Measurements from ENCODE around the gene GREM1.

The GREM1 gene

DNA sequence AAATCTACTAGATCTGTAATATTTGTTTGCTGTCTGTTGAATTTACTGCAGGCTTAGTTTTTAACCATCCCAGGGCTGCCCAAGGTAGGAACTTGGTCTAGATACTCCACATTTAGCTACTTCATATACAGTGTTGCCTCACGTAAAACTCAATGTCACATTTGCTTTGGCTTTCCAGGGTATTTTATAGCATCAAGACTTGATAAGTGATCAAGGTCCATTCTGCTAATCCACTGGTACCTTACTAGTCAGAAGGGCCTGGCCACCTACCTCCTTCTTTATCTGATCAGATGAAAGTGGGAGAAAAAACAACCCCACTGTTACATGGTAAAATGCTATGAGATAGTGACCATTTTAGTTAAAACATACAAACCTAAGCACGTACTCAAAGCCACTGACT lies 25.5 kb upstream of the GREM1 start:
- DNase-seq (ENCODE audit: insufficient read length, low spot score) (no peak), FAIRE-seq (no peak)
- TF ChIP-seq POLR2AphosphoS5 (IDR thresholded peaks at IDR 0.05; ENCODE audit: low read depth, low read length) = no peak
- no peak for TF ChIP-seq POU2F2 (IDR thresholded peaks at IDR 0.05; ENCODE audit: low read depth, low read length)
- TF ChIP-seq PAX5 (IDR thresholded peaks at IDR 0.05; ENCODE audit: insufficient read depth, low read length, severe bottlenecking) = no peak

DNA sequence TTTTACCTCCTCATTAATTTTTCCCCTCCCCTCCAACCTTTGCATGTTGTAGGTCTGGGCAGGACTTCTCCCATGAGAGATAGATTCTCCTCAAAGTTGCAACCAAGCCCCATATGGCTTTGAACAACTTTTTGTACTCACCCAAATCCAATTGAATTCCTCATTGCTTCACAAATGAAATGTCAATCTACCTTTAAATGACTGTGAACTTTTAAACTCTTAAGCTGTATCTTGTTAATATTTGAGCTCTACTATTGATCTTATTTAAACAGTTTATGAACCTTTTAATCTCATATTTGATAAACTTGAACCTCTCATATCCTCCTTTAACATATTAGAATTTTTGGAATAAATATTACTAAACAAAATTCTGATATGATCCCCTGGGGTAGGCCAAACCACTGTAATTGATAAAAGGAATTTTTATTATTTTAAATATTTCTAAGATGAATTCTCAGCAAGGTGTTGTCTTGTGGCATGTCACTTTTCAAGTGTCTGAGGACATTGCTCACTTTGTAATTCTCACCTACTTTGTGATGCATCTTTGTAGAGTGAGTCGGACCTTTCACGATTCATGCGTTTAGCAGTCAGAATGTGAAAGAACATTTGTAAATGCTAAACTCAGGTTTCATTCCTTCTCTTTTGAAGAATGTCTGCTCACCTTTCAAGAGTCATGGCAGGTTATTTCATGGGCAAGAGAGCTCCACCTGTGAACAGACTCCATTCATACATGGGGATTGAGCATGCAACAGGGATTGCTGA lies 23.4 kb upstream of the GREM1 start:
- TF ChIP-seq POLR2A (IDR thresholded peaks at IDR 0.05; ENCODE audit: low read depth, low read length) (no peak), TAF1 (IDR thresholded peaks at IDR 0.05; ENCODE audit: low read depth, low read length) (no peak), POLR2AphosphoS5 (IDR thresholded peaks at IDR 0.05; ENCODE audit: low read depth, low read length) (no peak), PAX5 (IDR thresholded peaks at IDR 0.05; ENCODE audit: insufficient read depth, low read length, severe bottlenecking) (no peak), POU2F2 (IDR thresholded peaks at IDR 0.05; ENCODE audit: low read depth, low read length) (no peak), SPI1 (IDR thresholded peaks at IDR 0.05; ENCODE audit: low read depth, low read length) (no peak)
- FAIRE-seq = no peak
- no peak for DNase-seq (ENCODE audit: insufficient read length, low spot score)

GRCh38 chr15:32698773-32699390 lies 18.9 kb upstream of the GREM1 start:
- FAIRE-seq = no peak
- TF ChIP-seq PAX5 (IDR thresholded peaks at IDR 0.05; ENCODE audit: insufficient read depth, low read length, severe bottlenecking) = no peak
- TF ChIP-seq SPI1 (IDR thresholded peaks at IDR 0.05; ENCODE audit: low read depth, low read length) = no peak
- TF ChIP-seq POU2F2 (IDR thresholded peaks at IDR 0.05; ENCODE audit: low read depth, low read length) = no peak
- no peak for TF ChIP-seq POLR2AphosphoS5 (IDR thresholded peaks at IDR 0.05; ENCODE audit: low read depth, low read length)
- TF ChIP-seq POLR2A (IDR thresholded peaks at IDR 0.05; ENCODE audit: low read depth, low read length) = no peak
- no peak for TF ChIP-seq TAF1 (IDR thresholded peaks at IDR 0.05; ENCODE audit: low read depth, low read length)

DNA sequence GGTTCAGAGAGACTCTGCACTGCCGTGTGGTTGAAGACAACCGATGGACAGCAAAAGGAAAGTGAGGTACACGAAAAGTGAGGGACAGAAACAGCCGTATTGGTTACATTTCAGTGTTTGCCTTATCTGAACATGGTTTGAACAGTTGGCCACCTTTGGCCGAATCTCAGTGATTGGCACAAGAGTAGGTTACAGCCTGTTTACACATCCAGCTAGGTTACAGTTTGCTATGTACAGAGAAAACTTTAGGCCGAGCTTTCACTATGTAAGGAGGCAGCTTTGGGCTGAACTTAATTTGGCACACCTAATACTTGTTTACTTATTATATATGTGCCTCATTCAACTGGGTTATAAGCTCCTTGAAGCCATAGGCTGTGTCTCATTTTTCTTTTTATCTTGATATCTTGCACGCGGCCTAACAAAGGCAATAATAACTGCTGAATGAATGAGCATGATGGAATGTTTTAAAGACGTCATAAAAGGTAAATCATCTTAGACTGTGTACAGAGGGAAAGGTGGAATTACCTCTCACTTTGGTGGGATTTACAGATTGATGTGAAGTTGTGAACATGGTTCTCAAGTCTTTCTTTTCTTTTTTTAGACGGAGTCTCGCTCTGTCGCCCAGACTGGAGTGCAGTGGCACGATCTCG lies 17.2 kb upstream of the GREM1 start:
- FAIRE-seq (no peak), DNase-seq (ENCODE audit: insufficient read length, low spot score) (no peak)
- no peak for TF ChIP-seq POLR2A (IDR thresholded peaks at IDR 0.05; ENCODE audit: low read depth, low read length)
- TF ChIP-seq POLR2AphosphoS5 (IDR thresholded peaks at IDR 0.05; ENCODE audit: low read depth, low read length) = no peak
- no peak for TF ChIP-seq SPI1 (IDR thresholded peaks at IDR 0.05; ENCODE audit: low read depth, low read length)
- TF ChIP-seq TAF1 (IDR thresholded peaks at IDR 0.05; ENCODE audit: low read depth, low read length) = no peak
- no peak for TF ChIP-seq POU2F2 (IDR thresholded peaks at IDR 0.05; ENCODE audit: low read depth, low read length)
- TF ChIP-seq PAX5 (IDR thresholded peaks at IDR 0.05; ENCODE audit: insufficient read depth, low read length, severe bottlenecking) = no peak

More at GRCh38 chr15:32698773-32699390, 18.9 kb upstream of the GREM1 start:
- no peak for DNase-seq (ENCODE audit: insufficient read length, low spot score)

DNA sequence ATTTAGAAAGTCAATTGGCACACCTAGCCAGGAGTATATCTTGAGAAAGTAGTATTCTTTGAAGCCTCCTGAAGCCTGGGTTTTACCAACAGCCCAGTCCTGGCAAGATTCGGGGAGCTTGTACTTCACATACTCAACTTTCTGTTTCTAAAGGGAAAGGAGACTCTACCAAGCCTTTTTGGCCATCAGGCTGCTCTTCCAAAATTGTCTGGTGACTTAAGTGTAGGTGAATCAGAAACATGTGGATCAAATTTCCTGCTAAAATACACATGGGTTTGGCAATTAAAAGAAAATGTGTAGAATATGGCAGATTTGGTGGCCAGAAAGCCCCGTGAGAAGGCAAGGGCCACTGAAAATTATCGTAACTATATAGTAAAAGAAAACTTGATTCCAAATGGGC lies 15.9 kb upstream of the GREM1 start:
- FAIRE-seq (no peak), DNase-seq (ENCODE audit: insufficient read length, low spot score) (no peak)
- no peak for TF ChIP-seq POLR2AphosphoS5 (IDR thresholded peaks at IDR 0.05; ENCODE audit: low read depth, low read length)
- TF ChIP-seq TAF1 (IDR thresholded peaks at IDR 0.05; ENCODE audit: low read depth, low read length) = no peak
- TF ChIP-seq POU2F2 (IDR thresholded peaks at IDR 0.05; ENCODE audit: low read depth, low read length) = no peak
- TF ChIP-seq SPI1 (IDR thresholded peaks at IDR 0.05; ENCODE audit: low read depth, low read length) = no peak
- TF ChIP-seq PAX5 (IDR thresholded peaks at IDR 0.05; ENCODE audit: insufficient read depth, low read length, severe bottlenecking) = no peak
- no peak for TF ChIP-seq POLR2A (IDR thresholded peaks at IDR 0.05; ENCODE audit: low read depth, low read length)

GRCh38 chr15:32704395-32704981 lies 13.3 kb upstream of the GREM1 start:
- no peak for FAIRE-seq
- no peak for TF ChIP-seq SPI1 (IDR thresholded peaks at IDR 0.05; ENCODE audit: low read depth, low read length)
- TF ChIP-seq POLR2A (IDR thresholded peaks at IDR 0.05; ENCODE audit: low read depth, low read length) = no peak
- TF ChIP-seq PAX5 (IDR thresholded peaks at IDR 0.05; ENCODE audit: insufficient read depth, low read length, severe bottlenecking) = no peak
- no peak for TF ChIP-seq TAF1 (IDR thresholded peaks at IDR 0.05; ENCODE audit: low read depth, low read length)
- no peak for TF ChIP-seq POLR2AphosphoS5 (IDR thresholded peaks at IDR 0.05; ENCODE audit: low read depth, low read length)
- no peak for TF ChIP-seq POU2F2 (IDR thresholded peaks at IDR 0.05; ENCODE audit: low read depth, low read length)
- DNase-seq (ENCODE audit: insufficient read length, low spot score) = no peak

GRCh38 chr15:32705446-32705845 lies 12.4 kb upstream of the GREM1 start:
- DNase-seq (ENCODE audit: insufficient read length, low spot score) (no peak), FAIRE-seq (no peak)
- no peak for TF ChIP-seq POU2F2 (IDR thresholded peaks at IDR 0.05; ENCODE audit: low read depth, low read length)
- no peak for TF ChIP-seq SPI1 (IDR thresholded peaks at IDR 0.05; ENCODE audit: low read depth, low read length)
- TF ChIP-seq POLR2A (IDR thresholded peaks at IDR 0.05; ENCODE audit: low read depth, low read length) = no peak
- no peak for TF ChIP-seq POLR2AphosphoS5 (IDR thresholded peaks at IDR 0.05; ENCODE audit: low read depth, low read length)
- no peak for TF ChIP-seq PAX5 (IDR thresholded peaks at IDR 0.05; ENCODE audit: insufficient read depth, low read length, severe bottlenecking)
- no peak for TF ChIP-seq TAF1 (IDR thresholded peaks at IDR 0.05; ENCODE audit: low read depth, low read length)

DNA sequence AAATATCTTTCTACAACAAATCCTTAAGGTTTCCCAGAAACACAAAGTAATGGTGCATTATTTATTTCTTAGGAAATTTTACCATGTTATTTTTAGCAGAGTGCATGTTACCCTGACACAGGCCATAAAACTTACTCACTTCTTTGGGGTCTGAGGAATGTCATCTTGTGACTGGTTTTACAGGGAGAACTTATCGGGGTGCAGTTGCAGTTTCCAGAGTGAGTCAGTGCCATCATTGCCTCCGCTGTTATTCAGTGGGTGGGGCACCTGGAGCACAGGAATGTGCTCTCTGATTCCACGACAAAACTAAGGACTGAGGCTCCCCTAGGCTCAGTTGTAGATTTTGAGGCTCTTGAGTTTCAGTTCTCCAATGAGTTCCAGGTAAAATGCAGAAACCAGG lies 11.1 kb upstream of the GREM1 start:
- FAIRE-seq (no peak), DNase-seq (ENCODE audit: insufficient read length, low spot score) (no peak)
- TF ChIP-seq PAX5 (IDR thresholded peaks at IDR 0.05; ENCODE audit: insufficient read depth, low read length, severe bottlenecking) = no peak
- TF ChIP-seq POLR2A (IDR thresholded peaks at IDR 0.05; ENCODE audit: low read depth, low read length) = no peak
- TF ChIP-seq POU2F2 (IDR thresholded peaks at IDR 0.05; ENCODE audit: low read depth, low read length) = no peak
- TF ChIP-seq TAF1 (IDR thresholded peaks at IDR 0.05; ENCODE audit: low read depth, low read length) = no peak
- TF ChIP-seq SPI1 (IDR thresholded peaks at IDR 0.05; ENCODE audit: low read depth, low read length) = no peak
- TF ChIP-seq POLR2AphosphoS5 (IDR thresholded peaks at IDR 0.05; ENCODE audit: low read depth, low read length) = no peak

DNA sequence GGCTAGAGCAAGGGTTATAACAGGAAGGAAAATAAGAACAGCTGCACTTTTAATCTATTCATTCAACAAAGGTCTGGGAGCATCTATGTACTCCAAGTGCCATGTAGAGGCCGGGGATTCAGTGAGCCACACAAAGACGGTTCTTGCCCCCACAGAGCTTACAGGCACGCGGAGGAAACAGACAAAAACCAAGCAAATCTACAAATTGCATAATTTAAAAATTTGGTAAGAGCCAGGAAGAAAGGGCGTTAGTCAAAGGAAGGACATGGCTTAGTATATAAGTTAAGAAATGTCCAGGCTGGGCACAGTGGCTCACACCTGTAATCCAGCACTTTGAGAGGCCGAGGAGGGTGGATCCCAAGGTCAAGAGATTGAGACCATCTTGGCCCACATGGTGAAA lies 10.4 kb upstream of the GREM1 start:
- TF ChIP-seq POU2F2 (IDR thresholded peaks at IDR 0.05; ENCODE audit: low read depth, low read length) (no peak), PAX5 (IDR thresholded peaks at IDR 0.05; ENCODE audit: insufficient read depth, low read length, severe bottlenecking) (no peak), POLR2A (IDR thresholded peaks at IDR 0.05; ENCODE audit: low read depth, low read length) (no peak), TAF1 (IDR thresholded peaks at IDR 0.05; ENCODE audit: low read depth, low read length) (no peak), POLR2AphosphoS5 (IDR thresholded peaks at IDR 0.05; ENCODE audit: low read depth, low read length) (no peak), SPI1 (IDR thresholded peaks at IDR 0.05; ENCODE audit: low read depth, low read length) (no peak)
- no peak for FAIRE-seq
- DNase-seq (ENCODE audit: insufficient read length, low spot score) = no peak
